Measurements from ENCODE around the gene ZNF366. TPM values are rescaled to one million over a fixed set of nuclear protein-coding genes. Genes with fewer than 3 reads are reported as not detected.

Gene ZNF366
- polyA plus RNA-seq, 3 donors, result 3.4 to 4.5 (median 4.1) TPM

- DNase-seq, result no peak
These were observed 65.2 kb downstream of the ZNF366 start for GRCh38 chr5:72441862-72442540.

DNA sequence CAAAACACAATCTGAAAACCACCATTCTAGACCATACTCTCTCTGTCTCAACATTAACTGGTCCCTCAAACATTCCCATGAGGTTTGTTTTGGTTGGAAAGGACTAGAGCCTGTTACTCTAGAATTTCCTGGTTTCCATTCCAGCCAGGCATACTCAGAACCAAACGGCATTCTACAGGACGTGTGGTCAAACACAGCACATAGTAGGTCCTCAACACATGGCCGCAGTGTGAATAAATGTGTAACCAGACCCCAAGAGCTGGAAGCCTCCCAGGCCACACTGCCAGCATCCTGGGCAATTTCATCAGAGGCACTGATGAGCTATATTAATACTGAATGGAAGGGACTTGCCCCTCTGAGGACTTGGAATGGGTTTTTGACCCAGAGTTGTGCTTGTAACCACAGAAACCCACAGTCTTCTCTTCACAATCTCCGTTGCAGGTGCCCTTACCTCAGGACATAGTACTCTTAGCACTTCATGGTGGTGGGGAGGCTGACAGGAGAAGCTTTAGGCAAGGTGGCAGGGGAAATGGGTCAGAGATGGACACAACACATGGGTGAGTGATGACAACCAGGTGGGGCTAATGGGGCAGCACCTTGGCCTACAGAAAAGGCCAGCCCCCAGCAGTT is 66.0 kb downstream of the ZNF366 start:
- no peak for DNase-seq

GRCh38 chr5:72440207-72440638 is 67.0 kb downstream of the ZNF366 start:
- no peak for DNase-seq

DNA sequence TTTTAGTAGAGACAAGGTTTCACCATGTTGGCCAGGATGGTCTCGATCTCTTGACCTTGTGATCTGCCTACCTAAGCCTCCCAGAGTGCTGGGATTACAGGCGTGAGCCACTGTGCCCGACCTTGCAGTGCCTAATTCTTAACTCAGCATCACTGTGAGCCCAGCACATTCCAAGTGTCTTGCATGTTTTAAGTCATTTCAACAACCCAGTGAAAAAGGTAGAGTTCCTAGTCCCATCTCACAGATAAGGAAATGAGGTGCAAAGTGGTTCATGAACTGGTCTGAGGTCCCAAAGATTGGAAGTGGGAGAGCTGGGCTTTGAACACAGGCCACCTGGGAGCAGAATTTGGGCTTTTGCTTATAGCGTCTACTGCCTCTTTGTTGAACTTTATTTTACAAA is 68.0 kb downstream of the ZNF366 start:
- no peak for DNase-seq

GRCh38 chr5:72438141-72438540 is 69.1 kb downstream of the ZNF366 start:
- DNase-seq, result no peak

DNA sequence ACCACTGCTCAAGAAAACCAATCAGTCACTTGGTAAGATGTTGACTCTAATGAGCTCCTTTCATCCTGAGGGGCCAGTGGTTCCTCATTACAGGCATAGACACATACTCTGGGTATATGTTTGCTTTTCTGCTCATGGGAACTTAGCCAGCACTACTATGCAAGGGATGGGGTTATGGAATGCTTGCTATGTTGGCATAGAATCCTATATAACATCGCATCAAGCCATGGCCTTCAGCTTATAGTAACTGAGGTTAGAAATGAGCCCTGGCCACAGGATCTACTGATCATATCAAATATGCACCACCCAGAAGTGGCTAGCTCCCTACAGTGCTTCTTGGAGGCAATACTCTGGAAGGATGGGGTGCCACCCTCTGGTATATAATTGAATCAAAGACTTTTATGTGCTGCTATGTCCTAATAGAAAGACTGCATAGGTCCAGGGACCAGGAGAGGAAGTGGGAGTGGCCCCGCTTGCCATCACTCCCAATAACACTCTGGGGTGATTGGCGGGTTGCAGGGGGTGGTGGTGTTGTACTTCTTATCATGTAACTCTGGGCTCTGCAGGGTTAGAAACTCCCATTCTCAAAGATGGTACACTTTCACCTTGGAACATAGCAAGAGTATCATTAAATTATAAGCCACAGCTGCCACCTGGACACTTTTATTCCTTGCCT is 70.3 kb downstream of the ZNF366 start:
- no peak for DNase-seq

DNA sequence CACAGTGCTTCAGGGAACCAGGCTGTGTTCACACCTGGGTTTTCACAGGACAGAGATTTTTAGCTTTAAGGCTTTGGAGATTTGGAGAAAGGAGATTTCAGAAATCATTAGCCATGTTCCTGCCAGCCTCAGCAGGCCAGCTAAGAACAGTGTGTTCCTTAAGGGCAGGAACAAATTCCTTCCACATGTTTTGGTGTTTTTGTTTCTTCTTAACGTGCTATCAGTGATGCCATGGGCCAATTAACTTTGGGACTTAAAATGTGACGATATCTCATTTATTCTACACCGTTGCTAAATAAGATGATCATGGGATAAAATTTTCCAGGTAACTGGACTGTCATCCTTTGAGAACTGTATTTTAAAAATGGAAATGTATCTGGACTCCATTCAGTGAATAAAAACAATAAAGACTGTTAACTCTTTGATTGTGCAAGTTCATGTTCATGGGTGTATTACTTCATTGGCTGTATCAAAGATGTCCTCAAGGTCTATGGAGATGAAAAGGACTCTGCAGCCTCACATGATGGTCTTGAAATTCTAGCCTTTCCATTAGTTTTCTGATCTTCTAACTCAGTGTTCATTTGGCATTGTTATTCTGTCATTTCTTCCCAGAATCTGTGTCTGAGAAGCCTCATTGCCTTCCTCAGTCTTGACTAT is 72.3 kb downstream of the ZNF366 start:
- DNase-seq, result no peak

DNA sequence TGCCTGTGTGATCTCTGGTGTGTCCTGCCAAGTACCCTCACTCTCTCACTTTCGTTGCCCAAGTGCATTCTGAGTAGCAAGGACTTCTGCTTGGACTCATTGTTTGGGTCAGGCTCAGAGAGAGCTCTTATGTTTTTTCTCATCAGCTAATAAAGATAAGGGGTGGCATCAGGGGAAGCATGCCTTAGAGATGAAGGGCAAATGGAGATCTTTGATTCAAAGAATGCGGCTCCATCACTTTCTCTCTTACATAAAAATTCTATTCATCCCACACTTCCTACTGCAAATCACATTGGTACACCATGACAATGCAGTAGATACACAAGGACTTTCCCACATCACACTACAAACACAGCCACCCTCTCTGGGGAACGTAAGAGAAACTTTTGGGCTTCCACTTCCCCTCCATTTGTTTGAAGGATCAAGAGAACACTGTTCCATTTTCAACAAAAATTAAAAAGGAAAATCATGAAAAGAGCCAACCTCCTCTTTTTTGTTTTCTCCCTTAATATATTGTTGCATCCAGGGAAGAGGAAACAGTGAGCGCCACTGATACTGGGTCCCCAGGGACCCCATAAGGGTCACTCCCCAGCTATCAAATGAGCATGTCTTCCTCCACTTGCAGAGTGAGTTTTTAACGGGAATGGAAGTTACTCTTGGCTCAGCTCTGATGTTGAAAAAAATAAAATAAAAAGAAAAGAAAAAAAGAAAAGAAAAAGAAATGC is 73.0 kb downstream of the ZNF366 start:
- DNase-seq, result no peak

DNA sequence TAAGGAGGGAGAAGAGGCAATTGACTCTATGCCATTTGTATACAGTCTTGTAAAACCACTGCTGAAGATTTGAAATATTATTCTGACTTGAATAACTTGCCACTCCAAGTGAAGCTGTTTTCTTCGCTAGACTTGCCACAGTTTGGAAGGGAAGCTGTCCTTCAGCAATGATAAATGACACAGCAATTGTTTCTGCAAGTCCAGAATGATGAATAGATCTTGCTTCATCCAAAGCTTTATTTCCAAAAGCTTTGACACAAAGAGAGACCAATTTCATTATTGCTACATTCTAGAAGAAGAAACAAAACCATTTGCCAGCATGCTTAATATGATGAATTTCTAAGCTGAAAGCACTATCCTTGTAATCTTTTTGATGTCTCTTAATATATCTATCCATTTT is 73.7 kb downstream of the ZNF366 start:
- no peak for DNase-seq

- peak; percentile 37 for DNase-seq
These were observed 78.5 kb downstream of the ZNF366 start for GRCh38 chr5:72428669-72429068.

DNA sequence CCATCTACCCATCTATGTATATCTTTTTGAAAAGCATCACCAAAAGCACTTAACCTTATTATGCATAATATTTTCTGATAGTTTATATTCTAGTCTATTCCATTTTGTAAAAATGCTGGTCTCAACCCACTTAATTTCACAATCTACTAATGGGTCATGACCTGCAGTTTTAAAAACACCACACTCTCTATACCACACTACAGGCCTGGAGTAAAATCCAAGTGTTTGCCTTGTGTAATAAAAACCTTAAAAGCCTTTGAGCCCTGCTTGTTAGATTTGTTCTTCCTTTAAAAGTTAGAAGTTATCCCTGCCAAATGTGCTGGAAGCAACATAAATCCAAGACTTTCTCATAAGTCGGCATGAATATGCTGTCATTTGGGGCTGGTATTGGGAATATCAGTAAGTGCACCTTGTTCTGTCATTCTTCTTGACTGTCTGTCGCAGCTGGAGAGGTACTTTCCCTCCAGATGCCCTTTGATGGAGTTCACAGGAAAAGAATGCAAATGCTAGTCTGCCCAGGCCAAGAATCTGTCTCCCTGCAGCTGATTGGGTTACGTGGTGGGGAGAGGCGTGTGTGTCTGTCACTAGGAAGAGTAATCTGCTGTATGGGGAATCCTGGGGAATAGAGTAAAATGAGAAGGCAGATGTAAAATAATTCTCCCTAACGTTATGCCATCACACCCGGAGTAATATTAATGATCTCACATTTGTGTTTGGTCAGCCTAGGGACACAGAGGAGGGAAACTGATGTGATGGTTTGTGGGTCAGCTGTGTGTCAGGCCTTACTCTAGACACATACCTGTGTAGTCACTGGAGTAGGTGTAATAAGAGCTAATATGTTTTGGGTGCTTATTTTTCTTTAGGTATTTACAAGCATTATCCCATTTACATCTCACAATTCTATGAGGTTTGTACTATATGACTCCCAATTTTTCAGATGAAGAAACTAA is 79.4 kb downstream of the ZNF366 start:
- DNase-seq, result no peak

DNA sequence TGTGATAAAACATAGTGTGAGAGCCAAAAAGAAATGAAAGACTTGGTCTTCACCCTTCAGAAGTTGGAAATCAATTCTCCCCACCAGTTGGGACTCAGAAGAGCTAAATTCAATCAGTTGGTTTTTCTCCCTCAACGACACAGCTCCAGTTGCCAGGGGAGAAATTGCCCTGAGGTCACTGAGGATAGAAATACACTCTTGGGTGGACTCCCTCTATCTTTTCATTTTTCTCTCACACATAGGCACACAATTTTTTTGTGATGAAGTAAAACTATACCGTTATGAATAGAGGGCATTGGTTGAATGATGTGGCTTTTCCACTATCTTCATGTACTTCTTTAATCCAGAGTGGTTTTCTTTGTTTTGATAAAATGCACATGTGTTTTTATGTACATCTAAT is 80.2 kb downstream of the ZNF366 start:
- DNase-seq, result no peak

- DNase-seq, result no peak
These were observed 81.2 kb downstream of the ZNF366 start for GRCh38 chr5:72426019-72426418.

DNA sequence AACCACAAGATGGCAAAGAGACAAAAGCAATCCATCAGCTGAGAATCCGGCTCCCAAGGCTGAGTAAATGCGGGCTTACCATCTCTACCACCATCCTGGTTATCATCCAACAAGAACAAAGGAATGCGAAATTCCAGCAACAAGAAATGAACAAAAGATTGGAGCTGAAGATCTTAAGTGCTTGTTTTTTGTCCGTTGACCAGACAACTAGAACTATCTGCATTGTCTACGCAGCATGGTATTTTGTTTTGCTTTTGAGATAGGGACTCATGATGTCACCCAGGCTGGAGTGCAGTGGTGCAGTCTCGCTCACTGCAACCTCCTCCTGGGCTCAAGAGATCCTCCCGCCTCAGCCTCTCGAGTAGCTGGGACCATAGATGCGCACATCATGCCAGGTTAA is 88.9 kb downstream of the ZNF366 start:
- no peak for DNase-seq

DNA sequence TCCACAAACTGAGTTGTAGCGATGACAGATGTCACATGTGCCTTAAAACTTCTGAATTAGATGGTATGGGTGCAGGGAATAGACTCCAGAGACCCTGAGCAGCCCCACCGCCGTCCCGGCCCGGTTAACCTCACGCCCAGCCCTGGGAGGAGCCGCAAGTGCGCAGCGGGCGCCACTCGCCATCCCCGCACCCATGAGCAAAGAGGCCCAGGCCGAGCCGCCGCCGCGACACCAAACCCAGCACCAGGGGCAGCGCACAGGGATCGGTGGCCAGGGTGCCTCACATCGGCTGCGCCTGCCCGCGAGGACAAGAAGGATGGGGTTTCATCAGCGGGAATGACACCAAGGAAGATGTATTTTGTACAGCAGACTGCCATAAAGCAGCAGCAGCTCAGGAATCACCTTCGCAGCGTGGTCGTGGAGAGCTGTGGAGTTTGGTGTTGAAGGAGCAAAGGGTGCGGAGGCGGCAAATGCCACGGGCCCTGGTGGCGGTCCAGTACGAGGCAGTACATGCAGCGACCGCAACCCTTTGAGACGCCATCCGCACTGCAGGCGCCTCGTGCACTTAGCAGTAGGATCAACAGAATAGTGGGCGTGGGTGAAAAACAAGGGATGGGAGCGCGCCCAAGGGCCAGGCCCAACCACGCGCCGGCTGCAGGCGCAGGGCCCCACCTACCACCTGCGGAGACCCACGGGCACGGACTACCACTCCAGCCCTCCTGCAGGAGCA is 89.7 kb downstream of the ZNF366 start:
- no peak for DNase-seq

DNA sequence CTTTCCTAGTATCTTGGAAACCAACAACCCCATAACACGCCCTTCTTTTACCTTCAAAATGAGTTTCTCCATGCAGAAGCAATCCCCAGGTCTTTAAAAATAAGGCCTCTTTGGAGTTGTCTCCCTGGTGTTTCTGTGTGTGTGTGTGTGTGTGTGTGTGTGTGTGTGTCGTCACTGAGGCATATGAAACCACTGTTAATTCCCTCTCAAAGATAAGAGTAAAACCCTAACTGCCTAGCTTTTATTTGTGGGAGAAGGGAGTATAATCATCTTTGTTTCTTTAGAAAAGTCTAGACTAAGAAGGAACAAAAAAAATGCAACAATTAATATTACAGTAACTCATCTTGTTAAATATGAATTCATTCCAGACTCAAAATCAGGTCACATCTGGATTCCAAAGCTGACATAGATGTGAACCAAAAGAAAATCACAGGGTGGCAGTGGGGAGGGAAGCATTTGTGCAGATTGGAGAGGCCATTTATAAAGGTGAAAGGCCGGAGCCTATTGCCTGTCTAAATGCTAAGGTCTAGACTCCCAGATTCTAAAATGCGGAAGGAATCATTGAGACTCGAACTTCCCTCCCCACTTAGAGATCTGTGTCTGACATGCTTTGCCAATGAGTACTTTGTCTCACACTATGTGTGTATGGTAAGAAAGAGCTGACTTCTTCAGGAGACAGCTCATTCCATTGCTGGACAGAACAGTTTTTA is 91.4 kb downstream of the ZNF366 start:
- no peak for DNase-seq

- no peak for DNase-seq
These were observed 94.7 kb downstream of the ZNF366 start for GRCh38 chr5:72412283-72413055.

GRCh38 chr5:72410688-72411295 is 96.4 kb downstream of the ZNF366 start:
- no peak for DNase-seq

All from renal pelvis (tissue), 4 donors.